MV-4-11 (cell line): ENCODE data around the gene LRRC55.

Experiments used
- DNase-seq: peaks from one replicate; lab custom pipeline; 2025; lab: John Stamatoyannopoulos, UW

LRRC55 gene

DNA sequence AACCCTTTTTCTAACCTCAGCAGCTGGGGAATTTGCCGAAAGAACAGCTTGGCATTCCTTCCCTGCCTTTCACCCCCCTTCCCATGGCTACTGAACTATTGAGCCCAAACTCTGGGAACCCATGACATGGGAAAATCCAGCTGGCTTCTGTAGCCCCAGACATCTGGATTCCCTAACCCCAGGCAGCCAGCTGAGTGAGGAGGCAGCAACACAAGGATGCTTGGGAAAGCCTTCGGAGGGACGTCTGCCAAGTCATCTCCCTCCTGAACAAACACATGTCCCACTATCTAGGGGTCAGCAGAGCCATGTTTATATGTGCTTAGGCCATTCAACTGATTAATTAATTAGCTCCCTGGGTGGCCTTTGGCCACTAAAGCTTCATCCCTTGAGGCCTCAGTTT lies 21.6 kb downstream of the LRRC55 start:
- no peak for DNase-seq

DNA sequence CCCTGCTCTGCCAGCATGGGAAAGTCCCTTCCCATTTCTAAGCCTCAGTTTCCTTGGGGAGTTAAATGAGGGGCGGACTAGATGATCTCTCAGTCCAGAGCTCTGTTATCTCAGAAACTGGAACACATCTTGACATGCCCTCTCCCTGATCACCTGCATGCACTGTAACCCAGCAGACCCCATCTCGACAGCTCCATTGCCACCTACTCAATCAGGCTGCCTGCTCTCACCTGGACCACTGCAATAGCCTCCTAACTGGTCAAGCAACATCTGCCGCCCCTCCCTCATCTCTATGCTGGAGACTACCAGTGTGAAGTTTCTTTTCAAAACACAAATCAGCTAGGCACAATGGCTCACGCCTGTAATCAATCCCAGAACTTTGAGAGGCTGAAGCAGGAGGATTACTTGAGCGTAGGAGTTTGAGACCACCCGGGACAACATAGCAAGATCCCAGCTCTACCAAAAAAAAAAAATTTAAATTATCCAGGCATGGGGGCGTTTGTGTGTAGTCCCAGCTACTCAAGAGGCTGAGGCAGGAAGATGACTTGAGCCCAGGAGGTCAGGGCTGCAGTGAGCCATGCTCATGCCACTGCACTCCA lies 22.2 kb downstream of the LRRC55 start:
- DNase-seq: no peak

GRCh38 chr11:57205041-57205641 lies 23.4 kb downstream of the LRRC55 start:
- DNase-seq: no peak

DNA sequence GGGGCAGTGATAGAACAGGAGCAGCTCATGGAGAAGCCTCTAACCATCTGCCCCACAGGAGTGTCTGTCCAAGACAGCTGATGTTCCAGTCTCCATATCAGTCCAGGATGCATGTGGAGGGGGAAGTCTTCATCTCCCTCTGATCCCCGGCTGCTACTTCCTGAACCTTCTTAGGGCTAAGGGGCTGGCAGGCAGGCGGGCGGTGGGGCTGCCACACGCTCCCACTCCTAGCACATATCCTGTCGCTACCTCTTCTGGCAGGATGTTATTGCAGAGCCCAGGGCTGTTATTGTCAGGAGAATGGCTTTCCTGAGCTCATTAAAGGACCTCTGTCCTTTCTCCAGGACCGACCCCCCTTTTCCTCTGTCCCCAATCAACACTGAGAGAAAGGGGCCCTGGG lies 25.4 kb downstream of the LRRC55 start:
- DNase-seq: no peak

DNA sequence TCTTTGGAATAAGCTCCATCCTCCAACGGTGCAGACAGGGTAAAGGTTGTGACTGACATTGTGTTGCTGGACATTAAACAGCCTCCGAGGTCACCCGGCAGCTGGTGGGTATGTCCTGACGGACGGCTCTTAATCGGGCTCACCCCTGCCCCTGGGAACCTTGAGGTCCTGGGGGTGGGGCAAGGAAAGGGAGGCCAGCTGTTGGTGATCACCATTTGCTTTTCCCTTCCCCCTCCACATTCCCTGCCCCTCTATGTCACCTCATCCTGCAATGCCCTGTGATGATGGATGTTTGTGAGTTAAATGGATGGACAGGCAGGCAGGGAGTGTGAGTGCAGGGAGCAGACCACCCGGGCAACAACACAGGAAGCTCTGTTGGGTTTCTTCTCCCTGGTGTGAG lies 29.0 kb downstream of the LRRC55 start:
- no peak for DNase-seq

GRCh38 chr11:57213342-57214097 lies 31.8 kb downstream of the LRRC55 start:
- peak; percentile 78 for DNase-seq

GRCh38 chr11:57214098-57214417 lies 32.3 kb downstream of the LRRC55 start:
- DNase-seq: no peak

DNA sequence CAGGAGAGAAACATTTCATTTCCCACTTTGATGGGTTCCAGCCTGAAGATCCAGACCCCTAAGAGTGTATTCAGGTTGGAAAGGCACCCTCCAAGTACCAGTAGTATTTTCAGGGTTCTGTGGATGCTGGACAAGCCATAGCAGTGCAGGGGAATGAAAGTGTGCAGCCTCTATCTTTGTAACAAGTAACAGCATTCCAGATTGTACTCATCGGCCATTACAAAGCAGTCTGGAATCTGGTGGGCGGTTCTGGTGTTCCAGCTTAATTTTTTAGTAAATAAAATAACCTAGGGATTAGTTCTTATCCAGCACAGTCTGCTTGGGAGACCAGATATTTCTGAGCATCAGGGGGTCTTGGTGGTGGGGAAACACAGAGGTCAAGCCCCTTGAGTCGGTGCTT lies 32.7 kb downstream of the LRRC55 start:
- DNase-seq: no peak

- DNase-seq: no peak
These were observed 34.7 kb downstream of the LRRC55 start for GRCh38 chr11:57216463-57216862.

DNA sequence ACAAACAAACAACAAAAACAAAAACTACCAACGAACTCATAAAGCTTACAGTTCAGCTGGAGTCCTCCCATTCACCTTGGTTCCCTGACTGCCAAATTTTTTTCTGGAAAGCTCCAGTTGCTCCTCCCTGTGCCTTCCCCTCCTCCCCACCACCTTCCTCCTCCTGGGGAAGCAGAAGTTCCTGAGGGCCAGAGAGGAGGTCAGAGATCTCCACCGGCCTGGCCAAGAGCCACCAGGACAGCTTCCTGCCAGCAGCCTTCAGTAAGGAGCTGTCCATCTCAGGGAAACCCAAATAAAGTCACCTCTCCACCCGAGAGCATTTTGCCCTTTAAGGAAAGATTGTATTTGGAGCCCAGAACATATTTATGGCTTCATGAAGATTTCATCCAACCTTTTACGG lies 35.3 kb downstream of the LRRC55 start:
- no peak for DNase-seq

- DNase-seq: peak; percentile 79
These were observed 37.4 kb downstream of the LRRC55 start for GRCh38 chr11:57219021-57219627.

GRCh38 chr11:57222239-57222638 lies 40.5 kb downstream of the LRRC55 start:
- no peak for DNase-seq

GRCh38 chr11:57223601-57224000 lies 41.8 kb downstream of the LRRC55 start:
- no peak for DNase-seq

- DNase-seq: no peak
These were observed 42.4 kb downstream of the LRRC55 start for GRCh38 chr11:57224128-57224527.

DNA sequence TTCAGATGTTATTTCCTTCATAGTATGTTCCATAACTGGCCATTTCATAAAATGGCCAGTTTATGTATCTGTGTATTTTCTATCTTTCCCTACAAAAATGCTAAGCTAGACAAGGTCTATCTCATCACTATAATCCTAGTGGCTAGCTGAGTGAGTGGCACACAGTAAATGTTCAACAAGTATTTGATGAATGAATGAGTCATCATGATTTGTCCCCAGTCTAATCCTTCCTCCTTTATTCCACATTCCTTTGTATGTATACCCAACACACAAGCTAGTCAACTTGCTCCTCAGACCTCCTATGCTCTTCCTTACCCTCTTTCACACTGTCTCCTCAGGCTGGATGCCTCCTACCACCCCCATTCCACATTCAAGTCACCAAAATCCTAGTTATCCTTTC lies 42.8 kb downstream of the LRRC55 start:
- no peak for DNase-seq

DNA sequence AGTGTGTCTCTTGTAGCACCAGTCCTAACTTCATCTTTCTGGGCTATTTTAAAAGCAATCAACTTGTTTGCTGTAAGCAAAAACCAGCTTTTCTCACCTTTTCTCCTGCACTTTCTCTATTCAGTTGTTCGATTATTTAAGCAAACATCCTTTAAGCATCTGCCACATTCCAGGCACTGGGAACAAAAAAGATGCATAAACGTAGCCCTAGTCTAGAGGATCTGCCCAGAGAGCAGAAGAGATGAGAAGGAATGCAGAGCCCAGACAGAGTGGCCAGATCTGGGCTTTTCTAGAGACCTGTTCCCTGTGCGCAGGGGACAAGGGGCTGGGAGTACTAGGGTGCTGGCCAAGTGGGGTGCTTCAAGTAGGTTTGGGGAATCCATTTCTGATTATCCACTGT lies 46.8 kb downstream of the LRRC55 start:
- DNase-seq: no peak

- DNase-seq: no peak
These were observed 48.6 kb downstream of the LRRC55 start for GRCh38 chr11:57230316-57230715.

GRCh38 chr11:57230791-57231538 lies 49.2 kb downstream of the LRRC55 start:
- no peak for DNase-seq

- no peak for DNase-seq
These were observed 49.9 kb downstream of the LRRC55 start for GRCh38 chr11:57231539-57232253.

- no peak for DNase-seq
These were observed 51.9 kb downstream of the LRRC55 start for GRCh38 chr11:57233702-57234101.

DNA sequence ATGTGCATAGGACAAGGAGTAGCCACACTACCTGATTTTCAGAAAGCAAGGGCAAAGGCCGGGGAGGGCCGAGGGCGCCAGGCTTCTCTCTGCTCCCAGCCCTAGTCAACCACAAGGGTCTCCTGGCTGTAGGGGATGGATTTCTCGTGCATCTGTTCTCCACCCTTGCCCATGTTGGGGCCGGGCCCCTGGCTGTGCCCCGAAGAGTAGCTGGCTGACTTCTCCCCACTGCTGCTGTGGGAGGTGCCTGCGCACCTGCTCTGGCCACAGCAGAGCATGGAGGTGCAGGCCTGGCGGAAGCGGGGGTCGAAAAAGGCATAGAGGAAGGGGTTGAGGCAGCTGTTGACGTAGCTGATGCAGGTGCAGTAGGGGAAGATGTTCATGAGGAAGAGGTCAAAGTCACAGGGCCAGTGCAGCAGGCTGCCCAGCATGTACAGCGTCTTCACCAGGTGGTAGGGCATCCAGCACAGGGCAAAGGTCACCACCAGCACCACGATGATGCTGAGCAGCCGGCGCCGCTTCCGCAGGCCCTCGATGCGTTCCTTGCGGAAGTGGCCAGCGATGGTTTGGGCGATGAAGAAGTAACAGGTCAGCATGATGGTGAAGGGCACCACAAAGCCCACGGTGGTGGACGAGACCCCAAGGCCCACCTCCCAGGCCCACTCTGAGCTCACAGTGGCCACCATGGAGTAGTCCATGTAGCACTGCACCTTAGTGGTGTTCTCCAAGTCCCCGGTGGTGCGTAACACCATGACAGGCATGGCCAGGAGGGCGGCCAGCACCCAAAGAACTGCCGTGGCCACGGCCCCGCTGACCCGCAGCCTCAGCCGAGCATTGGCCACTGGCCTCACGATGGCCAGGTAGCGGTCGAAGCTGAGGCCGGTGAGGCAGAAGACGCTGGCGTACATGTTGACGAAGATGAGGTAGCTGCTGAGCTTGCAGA lies 54.3 kb downstream of the LRRC55 start:
- no peak for DNase-seq
